Vagina (tissue), 2 donors: ENCODE data around the gene ONECUT3.

ENCODE experiments used
- POLR2A ChIP-seq, 2 donors: fragments of 450-650 bp; IDR thresholded peaks; one replicate each; pipeline ENCODE4 v1.6.1; 2017; ENCODE audit warnings: antibody characterized with exemption in 2 of 2, mild to moderate bottlenecking in 2 of 2, moderate library complexity in 2 of 2
- POLR2AphosphoS5 ChIP-seq, 2 donors: sonication (generic); formaldehyde crosslinking; IDR thresholded peaks; one replicate each; pipeline ENCODE4 v1.9.0; 2017; ENCODE audit warnings: antibody characterized with exemption in 2 of 2, mild to moderate bottlenecking in 2 of 2, low read depth in 1 of 2; ENCODE audit not compliant: insufficient read depth in 1 of 2

DNA sequence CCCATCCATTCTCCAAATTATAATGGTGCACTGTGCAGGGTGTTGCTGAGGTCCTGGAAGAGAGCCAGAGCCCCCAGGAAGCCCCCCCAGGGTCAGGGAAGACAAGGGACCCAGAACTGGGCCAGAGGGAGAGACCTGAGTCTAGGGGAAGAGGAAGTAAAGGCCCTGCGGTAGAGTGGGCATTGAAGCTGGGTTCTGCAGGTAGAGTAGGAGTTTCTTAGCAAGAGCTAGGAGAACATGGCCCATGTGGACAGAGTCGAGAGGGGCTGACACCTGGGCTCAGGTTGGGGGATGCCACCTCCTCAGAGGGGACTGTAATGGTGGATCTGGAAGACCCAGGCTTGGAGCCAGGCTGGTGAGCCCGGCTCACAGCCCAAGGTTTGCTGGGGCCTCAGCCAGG, 17.0 kb upstream of the ONECUT3 start:
- no peak for TF ChIP-seq POLR2AphosphoS5 (IDR thresholded peaks at IDR 0.05; ENCODE audit: insufficient read depth in 1 of 2, low read depth in 1 of 2)
- no peak for TF ChIP-seq POLR2A (IDR thresholded peaks at IDR 0.05)
